Body of pancreas (tissue), 4 donors: ENCODE results near the gene LMO1. TPM values are rescaled to one million over a fixed set of nuclear protein-coding genes. Genes with fewer than 3 reads are reported as not detected.

Source experiments
- ATAC-seq: fragments of 150-250 bp; one replicate; pipeline ENCODE4 v1.9.1; 2016
- DNase-seq, 4 donors: peaks; one replicate each; pipeline ENCODE4 v3.0.0-alpha.2; 2019
- H3K27ac ChIP-seq, 4 donors: fragments of 200-600 bp; sonication (generic); 1 replicate in 3 of 4; 2 replicates in 1 of 4; pipeline versions ENCODE4 v1.5.1 to v1.6.1; 2016 to 2019; ENCODE audit warnings: mild to moderate bottlenecking in 1 of 4, mixed read lengths in 1 of 4, moderate library complexity in 1 of 4
- H3K27me3 ChIP-seq, 2 donors: fragments of 200-600 bp; sonication (generic); one replicate each; pipeline ENCODE4 v1.6.0; 2016; ENCODE audit warnings: mild to moderate bottlenecking in 1 of 2
- H3K36me3 ChIP-seq, 2 donors: fragments of 200-600 bp; sonication (generic); replicated peaks in 1 of 2; 2 replicates each; pipeline ENCODE4 v1.5.1; 2016; ENCODE audit warnings: low read depth in 2 of 2; ENCODE audit not compliant: insufficient read depth in 1 of 2
- H3K4me1 ChIP-seq: fragments of 200-600 bp; sonication (generic); one replicate; pipeline ENCODE4 v1.6.0; 2016
- H3K4me3 ChIP-seq, 2 donors: fragments of 200-600 bp; sonication (generic); 1 replicate in 1 of 2; 2 replicates in 1 of 2; pipeline ENCODE4 v1.5.1; 2016 to 2019
- H3K9me3 ChIP-seq, 3 donors: fragments of 200-600 bp; sonication (generic); 1 replicate in 2 of 3; 2 replicates in 1 of 3; pipeline ENCODE4 v1.5.1; 2016
- CTCF ChIP-seq, 7 experiments: fragments of 450-650 bp in 4 of 7; fragments of 200-600 bp in 3 of 7; sonication (generic) in 3 of 7; IDR thresholded peaks; one replicate each; pipeline ENCODE4 v1.5.1; 2016 to 2019; ENCODE audit warnings: antibody characterized with exemption in 7 of 7
- POLR2A ChIP-seq, 3 donors: fragments of 450-650 bp; IDR thresholded peaks; one replicate each; pipeline ENCODE4 v1.6.1; 2016; ENCODE audit warnings: antibody characterized with exemption in 3 of 3, mild to moderate bottlenecking in 2 of 3
- WGBS, 2 donors: methylation state at CpG; one replicate each; pipeline ENCODE4 v1.1.5; 2017; 5-methylcytosine and 5-hydroxymethylcytosine counted together
- intact Hi-C: fragments of 100-400 bp; cut with DNase I; formaldehyde crosslinking; loops from one replicate; pipeline ENCODE4 v1.15.1; 2023
- total RNA-seq, 2 donors: library from RNA; depleted of rRNA; stranded (reverse); fragments of >200 nt; gene quantifications; one replicate each; pipeline ENCODE4 v1.1.0, GENCODE V29; 2016

LMO1 gene
- total RNA-seq, 2 donors from 2014 or later = 0.78 to 1.6 TPM

GRCh38 chr11:8235925-8236324 is 27.8 kb downstream of the LMO1 start:
- no peaks in the 10 kb centered on the region for H3K9me3 ChIP-seq
- TF ChIP-seq CTCF (IDR thresholded peaks at IDR 0.05) (no peak), POLR2A (IDR thresholded peaks at IDR 0.05) (no peak)
- intact Hi-C loops = no loop called here
- DNase-seq = no peak
- H3K27me3 ChIP-seq = no peaks in the 10 kb centered on the region
- no peak for ATAC-seq
- no peak overlapping the region for H3K27ac ChIP-seq
- WGBS, 2 donors = 65 to 80% methylated on average over 3 to 4 of the region's 4 CpGs
- no peaks in the 10 kb centered on the region for H3K4me1 ChIP-seq
- no peaks in the 10 kb centered on the region for H3K36me3 ChIP-seq
- no peak overlapping the region for H3K4me3 ChIP-seq

- DNase-seq = no peak
- intact Hi-C loops = no loop called here
Observed at GRCh38 chr11:8234910-8235309, 28.8 kb downstream of the LMO1 start.

GRCh38 chr11:8234425-8234821 is 29.3 kb downstream of the LMO1 start:
- no peaks in the 10 kb centered on the region for H3K36me3 ChIP-seq
- DNase-seq = no peak
- H3K4me3 ChIP-seq = no peak overlapping the region
- intact Hi-C loops = no loop called here
- peak overlapping the region in 1 of 4 donors; percentile 14 for H3K27ac ChIP-seq
- H3K9me3 ChIP-seq = no peaks in the 10 kb centered on the region
- no peak for ATAC-seq
- 38 to 51% methylated on average over 5 of the region's 5 CpGs for WGBS, 2 donors
- no peaks in the 10 kb centered on the region for H3K27me3 ChIP-seq
- peaks cover 6% of the 10 kb centered on the region for H3K4me1 ChIP-seq
- TF ChIP-seq CTCF (IDR thresholded peaks at IDR 0.05) = no peak
- no peak for TF ChIP-seq POLR2A (IDR thresholded peaks at IDR 0.05)

More at GRCh38 chr11:8234910-8235309, 28.8 kb downstream of the LMO1 start:
- H3K4me3 ChIP-seq = no peak overlapping the region
- no peak overlapping the region for H3K27ac ChIP-seq
- no peaks in the 10 kb centered on the region for H3K9me3 ChIP-seq
- TF ChIP-seq POLR2A (IDR thresholded peaks at IDR 0.05) (no peak), CTCF (IDR thresholded peaks at IDR 0.05) (no peak)
- no peak for ATAC-seq
- WGBS, 2 donors = 68 to 78% methylated on average over 2 to 3 of the region's 3 CpGs
- H3K27me3 ChIP-seq = no peaks in the 10 kb centered on the region
- peaks cover 1% of the 10 kb centered on the region for H3K4me1 ChIP-seq
- no peaks in the 10 kb centered on the region for H3K36me3 ChIP-seq

- intact Hi-C loops = no loop called here
- H3K27ac ChIP-seq = no peak overlapping the region
- no peaks in the 10 kb centered on the region for H3K27me3 ChIP-seq
- no peaks in the 10 kb centered on the region for H3K36me3 ChIP-seq
- no peak overlapping the region for H3K4me3 ChIP-seq
- peaks cover 12% of the 10 kb centered on the region for H3K4me1 ChIP-seq
- no peaks in the 10 kb centered on the region for H3K9me3 ChIP-seq
- DNase-seq = no peak
- TF ChIP-seq CTCF (IDR thresholded peaks at IDR 0.05) (no peak), POLR2A (IDR thresholded peaks at IDR 0.05) (no peak)
- no peak for ATAC-seq
- WGBS, 2 donors = 67 to 88% methylated on average over 11 of the region's 11 CpGs
Observed at GRCh38 chr11:8233691-8234424, 29.8 kb downstream of the LMO1 start.
